ENCODE data around the gene NBPF12.
"Not testable (repeated sequence)": the region's sequence is repeated elsewhere in the genome, so short reads cannot be mapped to it uniquely, and the experiment has no call there.

The NBPF12 gene

DNA sequence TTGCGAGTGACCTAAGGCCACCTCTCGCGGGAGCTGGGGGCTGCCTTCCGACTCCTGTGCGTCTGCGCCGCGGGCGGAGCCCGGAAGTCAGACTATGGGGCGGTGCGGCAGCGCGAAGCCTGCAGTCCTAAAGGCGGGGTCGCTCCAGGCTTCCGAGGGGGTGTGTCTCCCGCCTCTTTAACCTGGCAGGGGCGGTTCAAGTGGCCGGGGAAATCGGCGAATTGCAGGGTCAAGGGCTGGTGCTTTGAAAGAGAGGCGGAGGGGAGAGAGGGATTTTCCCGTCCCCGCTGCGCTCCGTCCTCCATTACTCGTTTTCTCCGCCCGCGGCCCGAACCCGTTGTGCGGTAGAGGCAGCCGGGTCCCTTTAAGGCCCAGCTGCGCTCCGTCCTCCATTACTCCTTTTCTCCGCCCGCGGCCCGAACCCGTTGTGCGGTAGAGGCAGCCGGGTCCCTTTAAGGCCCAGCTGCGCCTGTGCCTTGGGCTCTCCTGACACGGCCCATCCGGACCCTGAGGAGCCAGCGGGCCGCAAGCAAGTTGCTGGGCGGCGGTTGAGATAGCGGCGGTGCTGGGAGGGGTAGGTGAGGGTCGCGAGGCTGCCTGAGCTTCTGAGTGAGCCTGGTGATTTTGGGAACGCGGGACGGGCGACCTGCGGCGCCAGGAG, at the start of gene NBPF12:
Gene NBPF12 (plus strand): TSS at position 83 of the 661 bp plus-strand sequence. CDS start 21,820 bp downstream, outside the sequence.
- peak; percentile 75 for DNase-seq

DNA sequence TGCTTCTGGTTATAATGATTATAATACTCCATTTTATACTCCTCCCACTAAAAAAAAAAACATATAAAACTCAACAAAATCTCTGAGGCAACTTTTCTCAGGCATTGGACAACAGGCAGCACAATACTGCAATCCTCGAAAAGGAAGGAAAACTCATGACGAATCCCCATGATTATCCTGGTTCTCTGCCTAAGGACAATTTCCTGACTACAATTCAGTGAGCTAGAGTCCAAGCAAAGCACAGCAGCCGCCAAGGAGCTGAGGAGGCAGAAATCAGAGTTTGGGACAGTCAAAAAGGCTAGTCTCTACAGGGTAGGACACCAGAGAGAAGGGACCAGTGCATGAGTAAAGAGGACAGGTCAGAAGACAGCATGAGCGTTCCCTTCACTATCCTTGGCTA, 46.8 kb upstream of the NBPF12 start:
- DNase-seq = not testable (repeated sequence)

- DNase-seq = not testable (repeated sequence)
These were observed 45.8 kb upstream of the NBPF12 start for GRCh38 chr1:146892331-146892730.

DNA sequence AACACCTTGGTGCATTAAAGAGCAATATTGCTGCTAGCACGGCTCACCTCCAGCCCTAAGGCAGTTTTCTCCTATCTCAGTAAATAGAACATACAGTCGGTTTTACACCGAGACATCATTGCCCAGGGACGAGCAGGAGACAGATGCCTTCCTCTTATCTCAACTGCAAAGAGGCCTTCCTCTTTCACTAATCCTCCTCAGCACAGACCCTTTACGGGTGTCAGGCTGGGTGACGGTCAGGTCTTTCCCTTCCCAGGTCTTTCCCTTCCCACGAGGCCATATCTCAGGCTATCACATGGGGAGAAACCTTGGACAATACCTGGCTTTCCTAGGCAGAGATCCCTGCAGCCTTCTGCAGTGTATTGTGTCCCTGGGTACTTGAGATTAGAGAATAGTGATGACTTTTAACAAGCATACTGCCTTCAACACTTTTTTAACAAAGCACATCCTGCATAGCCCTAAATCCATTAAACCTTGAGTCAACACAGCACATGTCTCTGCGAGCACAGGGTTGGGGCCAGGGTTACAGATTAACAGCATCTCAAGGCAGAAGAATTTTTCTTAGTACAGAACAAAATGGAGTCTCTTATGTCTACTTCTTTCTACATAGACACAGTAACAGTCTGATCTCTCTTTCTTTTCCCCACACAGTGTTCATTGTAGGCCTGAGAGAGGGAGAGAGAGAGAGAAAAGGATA, 30.4 kb upstream of the NBPF12 start:
- DNase-seq = not testable (repeated sequence)

GRCh38 chr1:146912975-146913374, 25.1 kb upstream of the NBPF12 start:
- DNase-seq = not testable (repeated sequence)

GRCh38 chr1:146920811-146921210, 17.3 kb upstream of the NBPF12 start:
- DNase-seq = not testable (repeated sequence)

DNA sequence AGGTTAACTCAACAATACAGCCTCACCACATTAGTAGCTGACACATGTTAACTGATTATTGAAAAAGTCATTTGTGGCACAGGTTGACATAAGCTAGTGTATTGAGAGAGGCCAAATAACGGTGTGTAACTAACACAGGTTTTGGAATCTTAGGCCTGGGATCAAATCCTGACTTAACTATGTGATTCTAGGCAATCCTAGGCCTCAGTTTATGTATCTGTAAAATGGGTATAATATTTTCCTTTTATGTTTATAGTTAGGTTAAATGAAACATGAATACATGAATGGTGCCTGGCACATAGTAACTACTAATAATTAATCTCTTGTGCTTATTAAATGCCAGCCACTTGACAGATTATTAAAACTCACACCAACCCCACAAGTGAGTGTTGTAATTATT, 15.5 kb upstream of the NBPF12 start:
- DNase-seq = not testable (repeated sequence)

GRCh38 chr1:146924106-146924505, 14.0 kb upstream of the NBPF12 start:
- DNase-seq = not testable (repeated sequence)

GRCh38 chr1:146926413-146926812, 11.7 kb upstream of the NBPF12 start:
- not testable (repeated sequence) for DNase-seq

DNA sequence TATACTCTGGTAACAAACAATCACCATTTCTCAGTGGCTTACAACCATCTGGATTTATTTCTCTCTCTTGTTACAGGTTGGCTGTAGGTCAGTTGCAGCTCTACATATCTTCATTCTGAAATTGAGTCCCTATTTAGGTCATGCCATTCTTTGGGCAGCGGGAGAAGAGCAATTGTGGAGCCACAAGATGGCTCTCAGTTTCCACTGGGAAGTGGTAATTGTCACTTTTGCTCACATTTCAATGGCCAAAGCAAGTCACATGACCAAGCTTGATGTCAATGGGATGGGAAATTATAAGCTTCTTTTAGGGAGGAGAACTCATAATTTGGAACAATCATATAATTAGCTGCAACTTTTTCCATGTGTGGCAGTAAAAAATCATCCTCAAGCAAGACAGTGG, 7.9 kb upstream of the NBPF12 start:
- not testable (repeated sequence) for DNase-seq

DNA sequence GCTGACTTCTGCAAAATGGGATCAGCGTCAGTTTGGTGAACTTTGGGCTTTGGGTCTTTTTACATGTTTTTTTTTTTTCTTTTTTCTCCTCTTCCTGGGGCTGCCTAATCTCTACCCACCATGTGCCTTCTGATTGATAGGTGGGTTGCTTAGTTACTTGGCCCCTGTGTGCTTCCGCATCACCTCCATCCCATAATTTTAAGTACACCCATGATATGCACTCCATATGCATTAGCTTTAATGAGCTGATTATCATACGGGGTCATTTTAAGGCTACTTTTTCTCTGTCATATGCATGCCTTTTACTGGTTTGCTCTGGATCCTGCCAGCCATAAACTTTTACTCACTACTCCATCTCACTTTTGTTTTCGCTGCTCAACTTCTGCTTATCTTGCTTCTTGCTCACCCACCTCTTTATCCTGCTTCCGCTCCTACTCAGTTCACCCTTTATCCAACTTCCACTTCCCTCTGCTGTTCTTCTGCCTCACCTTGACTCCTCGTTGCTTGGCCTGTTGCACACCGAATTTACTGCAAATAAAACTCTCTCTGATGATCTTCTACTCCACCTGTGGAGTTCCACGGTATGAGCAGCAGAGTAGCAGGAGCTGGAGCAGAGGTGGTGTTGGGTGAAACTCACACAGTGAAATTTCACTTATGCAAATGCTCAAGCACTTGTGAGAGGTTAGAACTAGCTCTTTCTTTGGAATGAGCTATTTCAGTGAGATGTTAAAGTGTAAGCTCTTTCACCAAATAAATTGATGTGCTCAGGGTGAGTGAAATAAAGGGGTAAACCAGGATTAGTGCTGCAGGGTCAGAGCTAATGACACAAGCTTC, 3.5 kb upstream of the NBPF12 start:
- DNase-seq = not testable (repeated sequence)

- DNase-seq = not testable (repeated sequence)
These were observed 662 bp upstream of the NBPF12 start for GRCh38 chr1:146937462-146937861.

GRCh38 chr1:146938927-146939786, 1.0 kb downstream of the NBPF12 start:
- peak; percentile 5 for DNase-seq

- DNase-seq = not testable (repeated sequence)
These were observed 2.2 kb downstream of the NBPF12 start for GRCh38 chr1:146940293-146940692.

GRCh38 chr1:146943342-146943886, 5.3 kb downstream of the NBPF12 start:
- not testable (repeated sequence) for DNase-seq

- DNase-seq = not testable (repeated sequence)
These were observed 10.0 kb downstream of the NBPF12 start for GRCh38 chr1:146948127-146948526.

- not testable (repeated sequence) for DNase-seq
These were observed 26.2 kb downstream of the NBPF12 start for GRCh38 chr1:146964340-146964739.

DNA sequence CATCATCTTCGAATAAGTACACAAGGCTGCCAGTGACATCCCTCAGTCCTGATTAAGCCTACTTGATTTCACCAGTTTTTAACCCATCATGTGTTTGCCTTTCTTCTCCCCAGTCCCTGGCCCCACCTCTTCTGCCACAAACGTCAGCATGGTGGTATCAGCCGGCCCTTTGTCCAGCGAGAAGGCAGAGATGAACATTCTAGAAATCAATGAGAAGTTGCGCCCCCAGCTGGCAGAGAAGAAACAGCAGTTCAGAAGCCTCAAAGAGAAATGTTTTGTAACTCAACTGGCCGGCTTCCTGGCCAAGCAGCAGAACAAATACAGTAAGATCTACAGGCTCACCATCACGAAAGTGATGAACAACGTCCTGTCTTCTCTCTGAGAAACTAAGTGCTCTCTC, 28.2 kb downstream of the NBPF12 start:
- not testable (repeated sequence) for DNase-seq

GRCh38 chr1:146970656-146971055, 32.5 kb downstream of the NBPF12 start:
- DNase-seq = not testable (repeated sequence)

DNA sequence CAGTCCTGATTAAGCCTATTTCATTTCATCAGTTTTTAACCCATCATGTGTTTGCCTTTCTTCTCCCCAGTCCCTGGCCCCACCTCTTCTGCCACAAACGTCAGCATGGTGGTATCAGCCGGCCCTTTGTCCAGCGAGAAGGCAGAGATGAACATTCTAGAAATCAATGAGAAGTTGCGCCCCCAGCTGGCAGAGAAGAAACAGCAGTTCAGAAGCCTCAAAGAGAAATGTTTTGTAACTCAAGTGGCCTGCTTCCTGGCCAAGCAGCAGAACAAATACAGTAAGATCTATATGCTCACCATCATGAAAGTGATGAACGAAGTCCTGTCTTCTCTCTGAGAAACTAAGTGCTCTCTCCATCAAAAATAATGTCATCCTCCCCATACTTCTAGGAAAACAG, 34.6 kb downstream of the NBPF12 start:
- DNase-seq = not testable (repeated sequence)

DNA sequence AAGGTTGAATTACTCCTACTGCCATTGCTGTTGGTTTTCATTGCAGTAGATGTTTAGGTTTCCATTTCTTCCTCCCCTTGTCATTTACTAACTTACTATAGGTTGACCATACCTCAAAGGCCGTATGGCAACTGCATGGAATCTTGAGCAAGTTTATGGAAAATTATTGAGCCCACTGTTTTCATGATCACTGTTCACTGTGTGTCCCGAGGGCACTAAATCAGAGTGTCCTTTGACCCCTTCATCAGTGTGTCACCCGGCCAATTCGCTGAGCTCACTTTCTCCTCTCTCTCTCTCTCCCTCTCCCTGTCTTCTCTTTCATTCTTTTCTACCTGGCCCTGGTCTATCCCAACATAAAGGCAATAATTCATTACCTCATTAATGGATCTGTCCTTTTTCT, 47.7 kb downstream of the NBPF12 start:
- not testable (repeated sequence) for DNase-seq

DNA sequence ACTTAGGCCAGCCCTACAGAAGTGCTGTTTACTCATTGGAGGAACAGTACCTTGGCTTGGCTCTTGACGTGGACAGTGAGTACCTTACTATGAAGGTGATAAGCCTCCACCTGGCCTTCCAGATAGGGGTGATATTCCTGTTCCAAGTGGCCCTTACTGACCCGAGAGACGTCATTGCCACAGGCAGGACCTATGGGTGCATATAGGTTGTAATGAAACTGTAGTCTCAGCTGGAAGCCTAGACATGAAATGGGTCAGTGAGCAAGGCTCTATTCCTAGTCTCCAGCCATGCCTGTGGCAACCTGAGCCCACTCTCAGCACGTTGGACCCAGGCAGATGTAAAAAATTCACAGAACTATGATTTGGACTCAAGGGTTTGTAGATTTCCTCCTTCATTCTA, 48.3 kb downstream of the NBPF12 start:
- DNase-seq = not testable (repeated sequence)

Measured in NCI-H2171 treated with DMSO at 0.1 percent for 48 hours (cell line).